ENCODE results near the gene LUC7L. TPM values are rescaled to one million over a fixed set of nuclear protein-coding genes. Genes with fewer than 3 reads are reported as not detected.

The LUC7L gene
- total RNA-seq, 6 experiments from 2014 or later: 35.8 to 47.5 (median 41.7) TPM

- H3K36me3 Mint-ChIP-seq (ENCODE audit: low read depth): peaks cover 26% of the 10 kb centered on the region
- 0 out of 2 replicates have a peak, but pooled peaks cover 6% of the 10 kb centered on the region for H3K4me1 Mint-ChIP-seq (ENCODE audit: low read depth)
- no peak for DNase-seq
- no peak overlapping the region for H3K27ac Mint-ChIP-seq
- no peaks in the 10 kb centered on the region for H3K9me3 Mint-ChIP-seq
- peaks cover 3% of the 10 kb centered on the region; the same call in 1 of the 2 replicates for H3K27me3 Mint-ChIP-seq (ENCODE audit: insufficient read depth)
- no peak overlapping the region for H3K4me3 Mint-ChIP-seq
- TF ChIP-seq, protein P1, sequence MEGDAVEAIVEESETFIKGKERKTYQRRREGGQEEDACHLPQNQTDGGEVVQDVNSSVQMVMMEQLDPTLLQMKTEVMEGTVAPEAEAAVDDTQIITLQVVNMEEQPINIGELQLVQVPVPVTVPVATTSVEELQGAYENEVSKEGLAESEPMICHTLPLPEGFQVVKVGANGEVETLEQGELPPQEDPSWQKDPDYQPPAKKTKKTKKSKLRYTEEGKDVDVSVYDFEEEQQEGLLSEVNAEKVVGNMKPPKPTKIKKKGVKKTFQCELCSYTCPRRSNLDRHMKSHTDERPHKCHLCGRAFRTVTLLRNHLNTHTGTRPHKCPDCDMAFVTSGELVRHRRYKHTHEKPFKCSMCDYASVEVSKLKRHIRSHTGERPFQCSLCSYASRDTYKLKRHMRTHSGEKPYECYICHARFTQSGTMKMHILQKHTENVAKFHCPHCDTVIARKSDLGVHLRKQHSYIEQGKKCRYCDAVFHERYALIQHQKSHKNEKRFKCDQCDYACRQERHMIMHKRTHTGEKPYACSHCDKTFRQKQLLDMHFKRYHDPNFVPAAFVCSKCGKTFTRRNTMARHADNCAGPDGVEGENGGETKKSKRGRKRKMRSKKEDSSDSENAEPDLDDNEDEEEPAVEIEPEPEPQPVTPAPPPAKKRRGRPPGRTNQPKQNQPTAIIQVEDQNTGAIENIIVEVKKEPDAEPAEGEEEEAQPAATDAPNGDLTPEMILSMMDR (IDR thresholded peaks at IDR 0.05): no peak
Observed at GRCh38 chr16:189604-190186, 39.6 kb downstream of the LUC7L start.

GRCh38 chr16:188674-189073 lies 40.6 kb downstream of the LUC7L start:
- H3K9me3 Mint-ChIP-seq: no peaks in the 10 kb centered on the region
- TF ChIP-seq, protein P1 (IDR thresholded peaks at IDR 0.05): peak; percentile 32; the same call in 1 of the 2 replicates
- peaks cover 26% of the 10 kb centered on the region for H3K36me3 Mint-ChIP-seq (ENCODE audit: low read depth)
- 0 out of 2 replicates have a peak, but pooled peaks cover 6% of the 10 kb centered on the region for H3K4me1 Mint-ChIP-seq (ENCODE audit: low read depth)
- peaks cover 3% of the 10 kb centered on the region; the same call in 1 of the 2 replicates for H3K27me3 Mint-ChIP-seq (ENCODE audit: insufficient read depth)
- no peak for DNase-seq
- no peak overlapping the region for H3K27ac Mint-ChIP-seq
- no peak overlapping the region for H3K4me3 Mint-ChIP-seq

- H3K4me1 Mint-ChIP-seq (ENCODE audit: low read depth): 0 out of 2 replicates have a peak, but pooled peaks cover 6% of the 10 kb centered on the region
- peaks cover 21% of the 10 kb centered on the region; the same call in 1 of the 2 replicates for H3K36me3 Mint-ChIP-seq (ENCODE audit: low read depth)
- H3K27ac Mint-ChIP-seq: no peak overlapping the region
- DNase-seq: no peak
- no peak overlapping the region for H3K4me3 Mint-ChIP-seq
- H3K9me3 Mint-ChIP-seq: no peaks in the 10 kb centered on the region
- H3K27me3 Mint-ChIP-seq (ENCODE audit: insufficient read depth): peaks cover 3% of the 10 kb centered on the region; the same call in 1 of the 2 replicates
- TF ChIP-seq, protein P1 (IDR thresholded peaks at IDR 0.05): no peak
Observed at GRCh38 chr16:187330-187729, 41.9 kb downstream of the LUC7L start.

- TF ChIP-seq, protein P1 (IDR thresholded peaks at IDR 0.05): no peak
- H3K27ac Mint-ChIP-seq: no peak overlapping the region
- H3K9me3 Mint-ChIP-seq: no peaks in the 10 kb centered on the region
- no peak overlapping the region for H3K4me3 Mint-ChIP-seq
- no peak for DNase-seq
- H3K27me3 Mint-ChIP-seq (ENCODE audit: insufficient read depth): peaks cover 2% of the 10 kb centered on the region; the same call in 1 of the 2 replicates
- peaks cover 21% of the 10 kb centered on the region; the same call in 1 of the 2 replicates for H3K36me3 Mint-ChIP-seq (ENCODE audit: low read depth)
- H3K4me1 Mint-ChIP-seq (ENCODE audit: low read depth): no peaks in the 10 kb centered on the region
Observed at GRCh38 chr16:185691-186090, 43.6 kb downstream of the LUC7L start.

- no peak for DNase-seq
- H3K27ac Mint-ChIP-seq: no peak overlapping the region
- TF ChIP-seq, protein P1 (IDR thresholded peaks at IDR 0.05): no peak
- no peak overlapping the region for H3K4me3 Mint-ChIP-seq
- no peaks in the 10 kb centered on the region for H3K9me3 Mint-ChIP-seq
- peaks cover 21% of the 10 kb centered on the region; the same call in 1 of the 2 replicates for H3K36me3 Mint-ChIP-seq (ENCODE audit: low read depth)
- no peaks in the 10 kb centered on the region for H3K4me1 Mint-ChIP-seq (ENCODE audit: low read depth)
- peaks cover 2% of the 10 kb centered on the region; the same call in 1 of the 2 replicates for H3K27me3 Mint-ChIP-seq (ENCODE audit: insufficient read depth)
Observed at GRCh38 chr16:185213-185612, 44.0 kb downstream of the LUC7L start.

All from HFFc6 (cell line).